Stomach (tissue), 4 donors: ENCODE measurements around the gene RTL5.

ENCODE experiments used
- EP300 ChIP-seq: sonication (generic); formaldehyde crosslinking; IDR thresholded peaks from one replicate; pipeline ENCODE4 v1.6.1; 2017; ENCODE audit warnings: antibody characterized with exemption
- TF ChIP-seq, protein P1 (sequence below), 7 experiments: fragments of 450-650 bp in 4 of 7; fragments of 200-600 bp in 3 of 7; sonication (generic) in 3 of 7; IDR thresholded peaks; one replicate each; pipeline ENCODE4 v1.5.1; 2016 to 2019; ENCODE audit warnings: antibody characterized with exemption in 7 of 7, control low read depth in 2 of 7, mild to moderate bottlenecking in 1 of 7

DNA sequence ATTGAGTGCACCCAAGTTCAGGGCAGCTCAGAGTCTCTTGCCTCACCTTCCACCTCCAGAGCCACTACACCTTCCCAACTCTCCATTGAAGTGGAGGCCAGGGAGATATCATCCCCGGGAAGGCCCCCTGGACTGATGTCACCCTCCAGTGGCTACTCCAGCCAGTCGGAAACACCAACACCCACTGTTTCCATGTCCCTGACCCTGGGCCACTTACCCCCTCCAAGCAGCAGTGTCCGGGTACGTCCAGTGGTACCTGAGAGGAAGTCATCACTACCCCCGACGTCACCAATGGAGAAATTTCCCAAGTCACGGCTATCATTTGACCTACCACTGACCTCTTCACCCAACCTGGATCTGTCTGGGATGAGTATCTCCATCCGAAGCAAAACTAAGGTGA is 7.8 kb upstream of the RTL5 start:
- TF ChIP-seq EP300, result no peak
- TF ChIP-seq, protein P1, sequence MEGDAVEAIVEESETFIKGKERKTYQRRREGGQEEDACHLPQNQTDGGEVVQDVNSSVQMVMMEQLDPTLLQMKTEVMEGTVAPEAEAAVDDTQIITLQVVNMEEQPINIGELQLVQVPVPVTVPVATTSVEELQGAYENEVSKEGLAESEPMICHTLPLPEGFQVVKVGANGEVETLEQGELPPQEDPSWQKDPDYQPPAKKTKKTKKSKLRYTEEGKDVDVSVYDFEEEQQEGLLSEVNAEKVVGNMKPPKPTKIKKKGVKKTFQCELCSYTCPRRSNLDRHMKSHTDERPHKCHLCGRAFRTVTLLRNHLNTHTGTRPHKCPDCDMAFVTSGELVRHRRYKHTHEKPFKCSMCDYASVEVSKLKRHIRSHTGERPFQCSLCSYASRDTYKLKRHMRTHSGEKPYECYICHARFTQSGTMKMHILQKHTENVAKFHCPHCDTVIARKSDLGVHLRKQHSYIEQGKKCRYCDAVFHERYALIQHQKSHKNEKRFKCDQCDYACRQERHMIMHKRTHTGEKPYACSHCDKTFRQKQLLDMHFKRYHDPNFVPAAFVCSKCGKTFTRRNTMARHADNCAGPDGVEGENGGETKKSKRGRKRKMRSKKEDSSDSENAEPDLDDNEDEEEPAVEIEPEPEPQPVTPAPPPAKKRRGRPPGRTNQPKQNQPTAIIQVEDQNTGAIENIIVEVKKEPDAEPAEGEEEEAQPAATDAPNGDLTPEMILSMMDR (IDR thresholded peaks at IDR 0.05), result no peak
